ENCODE data around the gene DES.
"Not testable (repeated sequence)": the region's sequence is repeated elsewhere in the genome, so short reads cannot be mapped to it uniquely, and the experiment has no call there.

Gene DES

DNA sequence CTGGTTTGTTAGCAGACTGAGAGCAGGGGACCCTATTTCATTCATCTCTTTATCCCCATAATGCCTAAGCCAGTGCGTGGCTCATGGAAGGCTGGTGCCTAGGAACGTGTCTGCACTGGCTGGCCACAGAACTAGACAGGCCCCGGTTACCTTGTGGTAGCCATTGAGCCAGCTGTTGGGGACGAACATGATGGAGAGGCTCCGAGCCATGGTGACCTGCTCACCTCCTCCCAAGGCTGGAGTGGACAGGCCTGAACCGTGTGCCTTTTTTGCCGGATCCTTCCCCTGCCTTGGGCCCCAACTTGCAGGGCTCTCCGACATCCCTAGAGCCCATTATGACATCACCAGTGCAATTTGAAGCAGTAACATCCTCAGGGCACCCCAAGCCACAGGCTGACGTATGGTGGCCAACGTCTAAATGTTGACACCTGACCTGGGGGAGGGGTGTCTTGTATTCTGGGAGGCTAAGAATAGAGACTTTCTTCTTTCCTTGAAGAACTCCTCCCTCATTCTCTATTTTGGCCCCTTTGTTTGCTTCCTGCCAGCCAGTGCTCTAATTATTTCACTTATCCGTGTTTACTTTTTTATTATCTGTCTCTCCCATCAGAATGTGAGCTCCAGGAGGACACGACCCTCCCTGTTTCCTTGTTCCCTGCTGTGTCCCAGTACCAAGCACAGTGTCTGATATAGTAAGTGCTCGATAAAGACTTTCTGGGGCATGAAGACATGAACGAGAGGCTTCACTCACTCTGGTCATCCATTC, 18.3 kb upstream of the DES start:
- no peak for DNase-seq (ENCODE audit: low spot score)

DNA sequence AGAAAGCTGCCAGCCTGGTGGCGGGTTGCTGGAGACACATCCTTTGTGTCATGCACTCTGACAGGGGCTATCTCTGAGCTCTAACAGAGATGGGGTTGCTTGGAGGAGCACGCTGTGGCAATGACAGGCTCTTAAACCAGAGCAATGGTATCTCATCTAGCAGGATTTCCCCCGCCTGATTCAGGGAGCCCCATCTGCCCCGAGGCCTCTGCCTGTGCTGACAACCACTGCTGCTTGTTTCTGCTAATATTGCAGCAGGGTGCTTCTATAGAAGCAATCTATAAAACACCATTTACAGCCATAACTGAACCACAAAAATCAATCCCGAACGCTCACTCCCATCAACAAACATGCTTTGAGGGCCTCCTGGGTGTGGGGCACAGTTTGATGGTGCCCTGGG, 17.6 kb upstream of the DES start:
- no peak for DNase-seq (ENCODE audit: low spot score)

DNA sequence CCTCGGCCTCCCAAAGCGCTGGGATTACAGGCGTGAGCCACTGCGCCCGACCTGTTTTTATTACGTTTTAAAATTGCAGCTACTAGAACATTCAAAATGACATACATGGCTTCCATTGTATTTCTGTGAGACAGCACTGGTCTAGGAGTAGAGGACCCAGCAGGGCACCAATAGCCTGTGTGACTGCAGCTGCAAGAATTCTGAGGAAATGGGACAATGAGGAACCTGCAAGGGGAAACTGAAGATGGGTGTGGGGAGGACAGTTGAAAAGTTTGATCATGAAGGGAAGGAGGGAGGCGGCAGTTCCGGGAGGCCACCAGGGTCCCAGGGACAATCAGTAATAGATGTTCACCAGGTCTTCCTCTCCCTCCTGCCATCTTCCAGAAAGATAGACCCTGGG, 16.6 kb upstream of the DES start:
- DNase-seq (ENCODE audit: low spot score) = no peak

DNA sequence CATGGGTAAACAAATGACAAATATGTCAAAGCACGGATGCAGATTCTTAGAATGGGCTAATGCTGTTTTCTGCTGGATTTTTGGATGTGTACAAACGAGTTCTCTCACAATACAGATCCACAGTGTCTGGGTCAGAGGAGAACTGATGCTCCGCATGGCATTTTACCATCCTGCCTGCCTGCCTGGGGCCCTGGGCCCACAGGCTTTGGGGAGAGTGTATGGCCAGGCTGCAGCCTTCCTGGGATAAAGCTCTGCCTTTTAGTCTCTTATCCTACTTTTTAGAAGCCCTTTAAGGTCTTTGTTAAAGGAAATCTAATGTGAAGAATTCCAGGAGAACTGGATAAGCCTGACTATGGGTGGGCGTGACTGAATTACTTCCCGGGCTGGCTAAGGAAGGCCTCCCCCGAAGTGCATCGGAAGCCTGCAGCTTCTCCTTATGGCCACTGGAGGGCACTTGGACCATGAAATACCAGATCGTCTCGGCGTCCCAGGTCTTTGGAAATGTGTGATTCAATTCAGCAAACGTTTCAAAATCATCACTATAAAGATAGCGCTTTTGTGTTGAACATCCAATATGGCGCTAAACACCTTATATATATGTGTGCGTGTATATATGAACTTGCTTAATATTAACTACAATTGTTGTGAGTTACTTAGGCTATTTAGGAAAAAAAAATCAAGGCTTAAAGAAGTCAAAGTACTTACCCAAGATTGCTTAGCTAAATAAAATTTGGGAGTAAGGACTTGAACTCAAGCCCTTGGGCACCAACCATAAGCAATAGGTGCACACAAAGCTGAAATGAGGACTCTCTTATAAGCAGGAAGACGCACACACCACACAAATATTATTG, 15.3 kb upstream of the DES start:
- DNase-seq (ENCODE audit: low spot score) = peak; percentile 64

DNA sequence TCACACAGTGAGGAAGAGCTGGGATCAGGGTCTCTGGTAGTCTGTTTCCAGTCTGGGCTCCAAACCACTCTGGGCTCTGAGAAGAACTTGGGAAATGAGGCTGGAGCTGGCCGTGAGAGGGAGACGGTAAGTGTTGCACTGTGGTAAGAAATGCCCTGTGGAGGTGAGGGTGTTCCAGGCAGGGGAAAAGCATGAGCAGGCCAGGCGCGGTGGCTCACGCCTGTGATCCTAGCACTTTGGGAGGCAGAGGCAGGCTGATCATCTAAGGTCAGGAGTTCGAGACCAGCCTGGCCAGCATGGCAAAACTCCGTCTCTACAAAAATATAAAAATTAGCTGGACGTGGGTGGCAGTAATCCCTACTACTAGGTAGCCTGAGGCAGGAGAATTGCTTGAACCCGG, 14.3 kb upstream of the DES start:
- DNase-seq (ENCODE audit: low spot score) = no peak

DNA sequence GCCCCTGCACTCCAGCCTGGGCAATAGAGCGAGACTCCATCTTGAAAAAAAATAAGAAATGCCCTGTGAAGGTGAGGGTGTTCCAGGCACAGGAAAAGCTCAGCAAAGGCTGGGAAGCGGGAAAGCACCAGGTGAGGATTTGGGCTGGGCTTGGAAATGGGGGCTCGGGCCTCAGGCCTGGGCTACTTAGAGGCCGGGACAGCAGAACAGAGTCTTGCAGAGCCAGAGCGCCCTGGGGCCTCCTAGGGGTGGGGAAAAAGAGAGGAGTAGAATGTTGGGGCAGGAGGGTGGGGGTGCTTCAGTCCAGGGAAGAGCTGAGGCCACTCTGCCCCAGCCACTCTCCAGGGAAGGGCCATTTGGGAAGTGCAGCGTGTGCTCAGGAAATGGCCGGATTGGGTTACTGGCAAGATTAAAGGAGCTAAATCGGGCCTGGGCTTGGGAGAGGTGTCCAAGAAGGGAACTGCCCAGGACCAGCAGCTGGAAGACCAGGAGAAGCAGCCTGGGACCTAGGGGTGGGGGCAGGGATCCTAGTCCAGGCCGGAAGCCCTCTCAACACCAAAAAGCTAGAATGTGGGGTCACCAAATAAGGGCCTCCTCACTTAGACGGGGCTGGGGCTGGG, 13.8 kb upstream of the DES start:
- DNase-seq (ENCODE audit: low spot score) = no peak

DNA sequence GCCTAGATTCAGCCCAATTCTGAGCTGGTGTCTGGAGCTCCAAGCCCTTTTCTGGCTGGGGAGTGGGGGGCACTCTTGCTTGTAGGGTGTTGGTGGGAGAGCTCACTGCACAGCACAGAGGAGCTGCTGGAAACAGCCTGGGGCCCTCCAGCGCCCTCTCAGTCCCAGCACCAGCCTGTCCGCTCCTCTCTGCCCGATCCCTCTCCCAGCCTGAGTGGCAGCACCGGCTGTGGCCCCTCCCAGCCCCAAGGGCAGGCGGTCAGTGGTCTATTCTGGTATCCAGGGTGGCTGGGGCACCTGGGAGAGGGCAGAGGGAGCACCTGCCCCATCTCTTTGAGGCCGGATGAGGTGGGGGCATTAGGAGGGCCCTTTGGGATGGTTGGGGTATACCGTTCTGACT, 13.2 kb upstream of the DES start:
- no peak for DNase-seq (ENCODE audit: low spot score)

DNA sequence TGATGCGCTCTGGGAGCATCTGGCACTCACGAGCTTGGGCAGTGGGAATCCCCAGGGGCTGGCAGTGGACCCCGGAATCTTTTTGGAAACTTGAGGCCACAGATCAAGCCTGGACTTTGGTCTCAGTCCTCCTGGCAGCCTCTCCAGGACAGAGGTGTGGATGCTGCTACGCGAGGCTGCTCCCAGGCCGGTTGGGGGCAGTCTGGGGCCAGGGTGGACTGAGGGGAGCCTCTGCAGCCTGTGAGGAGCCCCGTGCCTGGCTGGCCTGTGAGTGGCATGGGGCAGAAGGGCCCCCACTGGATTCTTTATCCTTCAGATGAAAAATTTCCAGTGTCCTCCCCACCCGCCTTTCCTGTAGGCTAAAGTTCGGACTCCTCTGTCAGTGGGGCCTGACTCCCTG, 12.7 kb upstream of the DES start:
- no peak for DNase-seq (ENCODE audit: low spot score)

DNA sequence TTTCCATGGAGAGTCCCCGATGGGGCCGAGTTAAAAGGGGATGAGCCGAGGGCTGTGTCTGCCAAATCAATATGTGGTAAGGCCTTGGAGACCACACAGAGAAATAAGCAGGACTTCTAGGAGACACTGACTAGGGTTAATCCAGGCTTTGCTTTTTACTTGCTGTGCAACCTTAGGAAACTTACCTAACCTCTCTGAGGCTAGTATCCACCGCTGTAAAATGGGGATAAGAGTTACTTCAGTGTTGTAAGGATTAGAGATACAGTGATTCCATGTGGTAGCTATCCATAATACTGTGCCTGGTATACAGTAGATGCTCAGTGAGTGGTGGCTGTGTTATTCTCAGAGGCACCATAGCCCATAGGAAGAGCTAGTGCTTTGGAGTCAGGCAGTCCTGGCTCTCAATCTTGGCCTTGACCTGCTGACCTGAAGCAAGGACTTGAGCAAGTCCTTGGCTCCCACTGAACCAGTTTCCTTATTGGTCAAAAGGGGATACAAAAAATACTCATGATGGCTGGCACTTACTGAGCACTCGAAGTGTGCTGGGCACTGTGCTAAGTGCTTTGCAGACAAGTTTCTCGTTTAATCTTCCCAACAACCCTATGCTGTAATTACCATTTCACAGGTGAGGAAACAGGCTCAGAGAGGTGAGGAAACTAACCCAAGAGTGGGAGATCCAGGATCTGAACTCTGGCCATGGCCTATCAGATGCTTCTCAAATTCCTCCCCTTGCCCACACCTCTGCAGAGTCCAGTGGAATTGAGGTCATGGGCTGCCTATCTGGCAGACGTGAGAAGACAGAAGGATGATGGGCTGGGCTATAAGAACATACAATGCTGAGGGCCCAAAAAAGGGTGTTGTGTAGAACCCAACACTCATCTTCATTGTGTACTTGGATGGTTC, 12.0 kb upstream of the DES start:
- DNase-seq (ENCODE audit: low spot score) = no peak

DNA sequence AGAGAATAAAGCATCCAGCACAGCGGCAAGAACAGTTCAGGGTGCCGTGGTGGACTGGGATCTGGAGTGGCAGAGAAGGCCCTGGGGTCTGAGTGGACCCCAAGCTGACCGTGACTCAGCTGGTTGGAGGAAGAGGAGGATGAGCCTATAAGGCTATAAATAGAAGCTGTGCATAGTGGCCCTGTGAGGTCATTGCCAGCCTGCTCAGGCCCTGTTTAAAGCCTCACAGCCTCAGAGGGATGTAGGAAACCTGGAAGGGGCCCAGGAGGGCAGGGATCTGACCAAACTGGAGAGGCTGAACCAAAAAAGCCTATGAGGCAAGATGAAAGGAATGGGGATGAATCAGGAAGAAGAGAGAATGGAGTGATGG, 11.3 kb upstream of the DES start:
- DNase-seq (ENCODE audit: low spot score) = no peak

DNA sequence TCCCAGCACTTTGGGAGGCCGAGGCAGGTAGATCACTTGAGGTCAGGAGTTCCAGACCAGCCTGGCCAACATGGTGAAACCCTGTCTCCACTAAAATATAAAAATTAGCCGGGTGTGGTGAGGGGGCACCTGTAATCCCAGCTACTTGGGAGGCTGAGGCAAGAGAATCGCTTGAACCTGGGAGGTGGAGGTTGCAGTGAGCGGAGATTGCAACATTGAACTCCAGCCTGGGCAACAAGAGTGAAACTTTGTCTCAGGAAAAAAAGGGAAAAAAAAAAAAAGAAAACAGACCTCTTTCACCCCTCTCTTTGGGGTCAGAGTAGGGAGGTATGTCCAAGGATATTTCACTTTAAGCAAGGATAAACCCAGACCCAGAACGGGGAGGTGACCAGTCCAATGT, 10.8 kb upstream of the DES start:
- DNase-seq (ENCODE audit: low spot score) = not testable (repeated sequence)

DNA sequence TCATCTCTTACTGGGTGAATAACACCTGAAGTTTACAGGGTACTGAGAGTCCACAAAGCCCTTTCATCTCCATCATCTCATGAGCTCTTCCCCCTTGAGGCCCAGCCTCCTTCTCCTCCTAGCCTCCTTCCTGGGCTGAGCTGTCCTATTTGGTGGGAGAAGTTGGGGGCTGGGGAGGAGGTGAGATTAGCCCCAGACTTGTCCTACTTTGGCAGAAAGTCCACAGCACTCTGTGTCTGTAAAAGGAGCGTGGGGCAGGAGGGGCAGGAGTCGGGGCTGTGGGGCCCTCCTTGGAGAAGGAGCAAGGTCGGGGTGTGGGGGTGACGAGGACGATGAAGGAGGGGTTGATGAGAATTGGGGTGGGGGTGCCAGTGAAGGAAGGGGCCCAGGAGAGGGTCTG, 10.0 kb upstream of the DES start:
- DNase-seq (ENCODE audit: low spot score) = no peak

DNA sequence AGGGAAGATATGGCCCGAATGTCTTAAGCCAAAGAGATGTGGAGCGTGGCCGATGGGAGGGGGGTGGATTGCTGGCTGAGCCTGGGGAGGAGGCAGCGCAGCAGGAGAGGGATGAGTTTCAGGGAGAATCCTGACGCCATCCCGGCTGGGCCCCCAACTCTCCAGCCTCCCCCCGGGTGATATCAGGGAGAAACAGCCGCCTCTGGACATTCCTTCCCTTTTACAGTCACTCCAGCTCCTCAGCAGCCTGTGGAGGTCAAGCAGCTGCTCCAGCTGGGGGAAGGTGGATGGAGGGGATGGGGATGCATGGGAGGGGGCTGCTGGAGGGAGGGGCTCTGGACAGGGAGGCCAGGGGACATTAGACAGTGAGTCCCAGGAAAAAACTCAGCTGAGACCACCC, 9.5 kb upstream of the DES start:
- no peak for DNase-seq (ENCODE audit: low spot score)

DNA sequence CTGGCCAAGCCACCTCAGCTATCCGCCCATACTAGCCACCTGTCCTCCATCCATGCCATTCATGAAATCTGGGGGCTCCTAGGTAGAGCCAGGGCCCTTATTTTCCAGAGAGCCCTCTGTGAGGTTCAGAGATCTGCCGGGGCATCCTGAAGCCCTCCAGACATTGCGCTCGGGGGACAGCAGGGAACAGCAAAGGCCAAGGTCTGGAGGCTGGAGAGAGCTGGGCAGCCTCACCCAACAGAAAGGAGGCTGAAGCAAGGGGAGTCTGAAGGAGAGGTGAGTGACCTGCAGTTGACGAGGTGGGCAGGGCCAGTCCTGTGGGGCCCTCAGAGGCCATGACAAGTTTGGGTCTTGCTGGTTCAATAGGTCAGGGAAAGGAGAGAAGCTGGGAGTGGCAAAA, 8.6 kb upstream of the DES start:
- no peak for DNase-seq (ENCODE audit: low spot score)

DNA sequence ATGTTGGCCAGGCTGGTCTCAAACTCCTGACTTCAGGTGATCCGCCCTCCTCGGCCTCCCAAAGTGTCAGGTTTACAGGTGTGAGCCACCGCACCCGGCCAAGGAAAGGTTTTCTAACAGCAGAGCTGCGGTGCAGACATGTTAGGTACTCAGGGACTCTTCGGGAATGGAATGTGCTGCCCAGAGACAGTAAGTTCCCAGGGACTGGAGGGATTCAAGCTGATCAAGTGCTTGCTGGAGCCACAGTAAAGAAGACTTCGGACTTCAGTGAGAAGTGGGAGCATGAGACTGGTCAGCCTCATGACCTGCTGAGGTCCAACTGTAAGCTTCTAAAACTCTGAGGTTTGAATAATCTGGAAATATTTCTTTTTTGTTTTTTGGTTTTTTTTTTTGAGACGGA, 7.8 kb upstream of the DES start:
- no peak for DNase-seq (ENCODE audit: low spot score)

DNA sequence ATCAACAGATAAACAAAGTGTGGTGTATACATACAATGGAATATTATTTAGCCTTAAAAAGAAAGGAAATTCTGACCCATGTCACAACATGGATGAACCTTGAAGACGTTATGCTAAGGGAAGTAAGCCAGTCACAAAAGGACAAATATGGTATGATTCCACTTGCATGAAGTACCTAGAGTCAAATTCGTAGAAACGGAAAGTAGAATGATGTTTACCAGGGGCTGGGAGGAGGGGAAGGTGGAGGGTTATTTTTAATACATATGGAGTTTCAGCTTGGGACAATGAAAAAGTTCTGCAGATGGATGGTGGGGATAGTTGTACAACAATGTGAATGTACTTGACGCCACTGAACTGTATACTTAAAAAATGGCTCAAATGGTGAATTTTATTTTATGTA, 3.3 kb upstream of the DES start:
- no peak for DNase-seq (ENCODE audit: low spot score)

DNA sequence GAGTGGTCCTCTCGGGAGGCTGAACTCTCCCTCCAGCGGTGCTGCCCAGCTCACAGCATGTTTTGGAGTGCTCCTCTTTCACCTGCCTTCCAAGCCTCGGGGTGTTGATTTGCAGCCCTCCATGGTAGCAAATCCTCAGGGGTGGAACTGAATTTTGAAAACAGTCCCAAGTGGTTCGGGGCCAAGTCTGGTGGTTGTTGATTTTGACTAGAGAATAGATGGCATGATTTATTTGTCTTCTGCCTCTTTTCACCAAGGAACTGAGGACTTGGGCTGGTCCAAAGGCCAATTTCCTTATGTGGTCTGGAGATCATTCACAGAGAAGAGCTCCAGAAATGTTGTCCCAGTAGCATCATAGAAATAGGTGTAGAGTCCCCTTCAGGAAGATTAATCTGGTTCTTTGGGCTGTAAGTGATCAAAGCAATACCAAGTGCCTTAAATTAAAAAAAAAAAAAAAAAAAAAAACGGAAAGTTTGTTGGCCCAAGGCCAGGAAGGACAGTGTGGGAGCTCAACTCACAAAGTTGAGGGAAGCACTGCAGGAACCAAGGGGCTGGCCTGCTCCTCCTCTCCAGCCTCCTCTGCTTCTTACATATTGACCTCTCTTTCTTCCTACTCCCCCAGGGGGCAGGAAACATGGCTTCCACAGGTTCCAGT, 2.5 kb upstream of the DES start:
- DNase-seq (ENCODE audit: low spot score) = no peak

DNA sequence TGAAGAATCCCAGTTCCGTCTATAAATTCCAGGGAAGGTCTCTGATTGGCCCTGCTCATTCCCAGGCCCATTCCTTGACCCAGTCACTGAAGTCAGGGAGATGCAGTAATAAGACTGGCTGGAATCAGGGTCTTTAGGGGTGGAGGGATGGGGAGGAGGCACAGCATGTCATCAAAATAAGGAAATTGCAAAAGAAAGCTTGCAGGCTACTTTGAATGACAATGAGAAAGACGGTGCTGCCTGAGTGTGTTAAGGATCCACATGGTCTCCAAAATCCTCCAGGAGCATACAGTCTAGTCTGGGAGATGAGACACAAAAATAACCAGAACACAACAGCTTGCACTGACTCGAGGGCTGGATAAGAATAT, 2.0 kb upstream of the DES start:
- DNase-seq (ENCODE audit: low spot score) = no peak

DNA sequence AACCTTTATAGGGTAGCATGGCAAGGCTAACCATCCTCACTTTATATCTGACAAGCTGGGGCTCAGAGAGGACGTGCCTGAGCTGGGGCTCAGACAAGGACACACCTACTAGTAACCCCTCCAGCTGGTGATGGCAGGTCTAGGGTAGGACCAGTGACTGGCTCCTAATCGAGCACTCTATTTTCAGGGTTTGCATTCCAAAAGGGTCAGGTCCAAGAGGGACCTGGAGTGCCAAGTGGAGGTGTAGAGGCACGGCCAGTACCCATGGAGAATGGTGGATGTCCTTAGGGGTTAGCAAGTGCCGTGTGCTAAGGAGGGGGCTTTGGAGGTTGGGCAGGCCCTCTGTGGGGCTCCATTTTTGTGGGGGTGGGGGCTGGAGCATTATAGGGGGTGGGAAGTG, 1.2 kb upstream of the DES start:
- no peak for DNase-seq (ENCODE audit: low spot score)

DNA sequence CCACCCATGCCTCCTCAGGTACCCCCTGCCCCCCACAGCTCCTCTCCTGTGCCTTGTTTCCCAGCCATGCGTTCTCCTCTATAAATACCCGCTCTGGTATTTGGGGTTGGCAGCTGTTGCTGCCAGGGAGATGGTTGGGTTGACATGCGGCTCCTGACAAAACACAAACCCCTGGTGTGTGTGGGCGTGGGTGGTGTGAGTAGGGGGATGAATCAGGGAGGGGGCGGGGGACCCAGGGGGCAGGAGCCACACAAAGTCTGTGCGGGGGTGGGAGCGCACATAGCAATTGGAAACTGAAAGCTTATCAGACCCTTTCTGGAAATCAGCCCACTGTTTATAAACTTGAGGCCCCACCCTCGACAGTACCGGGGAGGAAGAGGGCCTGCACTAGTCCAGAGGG, 803 bp upstream of the DES start:
- no peak for DNase-seq (ENCODE audit: low spot score)

DNA sequence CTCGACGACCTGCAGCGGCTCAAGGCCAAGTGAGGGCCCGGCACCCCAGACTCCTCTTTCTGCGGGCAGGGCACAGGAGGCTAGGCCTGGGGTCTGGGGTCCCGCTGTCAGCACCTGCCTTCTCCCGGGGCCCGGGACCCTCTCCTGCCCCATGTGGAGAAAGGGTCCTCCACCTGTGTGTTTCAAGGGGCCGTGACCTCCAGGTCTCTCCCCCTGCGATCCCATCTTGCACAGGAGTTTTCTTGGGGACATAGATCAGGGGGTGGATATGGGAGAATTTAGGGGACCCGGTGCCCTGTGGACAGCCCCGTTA, 791 bp downstream of the DES start:
- no peak for DNase-seq (ENCODE audit: low spot score)
